RWPE1 (cell line): ENCODE data around the gene CD93.
A peak's percentile ranks its signal among the peaks of the same experiment; 100 is the strongest.

Experiments
- CTCF ChIA-PET: fragments of 350-600 bp; sonication (Branson Sonifier 250); formaldehyde crosslinking; extraction: SDS; loops from one replicate; lab custom pipeline; 2021; lab: Yijun Ruan, JAX
- POLR2A ChIA-PET: fragments of 400-600 bp; formaldehyde crosslinking; extraction: SDS; loops from one replicate; lab custom pipeline; 2020; ENCODE audit warnings: antibody characterized with exemption; ENCODE audit not compliant: low non-redundant PET; lab: Yijun Ruan, JAX
- DNase-seq: peaks from one replicate; pipeline ENCODE4 v3.0.0; 2012; ENCODE audit warnings: low spot score
- H3K27ac ChIP-seq: fragments of 450-650 bp; 2 replicates; pipeline ENCODE4 v1.5.1; 2017
- TF ChIP-seq, protein P1 (sequence below): fragments of 450-650 bp; conservative IDR thresholded peaks from 2 replicates; pipeline ENCODE4 v1.5.1; 2017; ENCODE audit warnings: low read depth, mild to moderate bottlenecking

CD93 gene

DNA sequence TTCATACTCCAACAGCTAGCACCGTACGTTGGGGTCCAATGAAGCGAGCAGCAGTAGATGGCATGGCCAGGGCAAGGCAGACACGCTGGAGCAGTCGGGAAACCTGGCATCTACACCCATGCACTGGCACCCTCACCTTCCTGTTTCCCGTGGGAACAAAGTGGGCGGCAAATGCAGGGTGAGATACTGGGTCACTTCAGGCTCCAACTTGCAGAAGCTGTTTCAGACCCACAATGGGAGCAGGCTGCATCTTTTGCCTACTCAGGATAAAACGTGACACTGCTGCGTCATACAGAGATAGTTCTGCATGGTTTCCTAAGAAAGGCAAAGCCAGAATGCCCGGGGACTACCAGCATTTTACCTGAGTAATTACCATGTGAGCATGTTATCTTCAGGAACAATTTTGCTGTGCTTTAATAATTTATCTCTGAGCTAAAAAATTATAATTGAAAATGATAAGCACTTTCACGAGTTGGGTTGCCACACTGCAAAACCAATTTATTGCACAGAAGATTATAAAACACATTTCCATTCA is 10.9 kb upstream of the CD93 start:
- H3K27ac ChIP-seq: no peak overlapping the region; the same call in 1 of the 2 replicates
- POLR2A ChIA-PET: no interaction called here
- CTCF ChIA-PET: interaction anchor here (1.3 kb wide), 1 partner anchor 138 kb away, joined by 6 read pairs; no protein-coding TSS in a partner anchor
- DNase-seq: peak; percentile 43
- TF ChIP-seq, protein P1, sequence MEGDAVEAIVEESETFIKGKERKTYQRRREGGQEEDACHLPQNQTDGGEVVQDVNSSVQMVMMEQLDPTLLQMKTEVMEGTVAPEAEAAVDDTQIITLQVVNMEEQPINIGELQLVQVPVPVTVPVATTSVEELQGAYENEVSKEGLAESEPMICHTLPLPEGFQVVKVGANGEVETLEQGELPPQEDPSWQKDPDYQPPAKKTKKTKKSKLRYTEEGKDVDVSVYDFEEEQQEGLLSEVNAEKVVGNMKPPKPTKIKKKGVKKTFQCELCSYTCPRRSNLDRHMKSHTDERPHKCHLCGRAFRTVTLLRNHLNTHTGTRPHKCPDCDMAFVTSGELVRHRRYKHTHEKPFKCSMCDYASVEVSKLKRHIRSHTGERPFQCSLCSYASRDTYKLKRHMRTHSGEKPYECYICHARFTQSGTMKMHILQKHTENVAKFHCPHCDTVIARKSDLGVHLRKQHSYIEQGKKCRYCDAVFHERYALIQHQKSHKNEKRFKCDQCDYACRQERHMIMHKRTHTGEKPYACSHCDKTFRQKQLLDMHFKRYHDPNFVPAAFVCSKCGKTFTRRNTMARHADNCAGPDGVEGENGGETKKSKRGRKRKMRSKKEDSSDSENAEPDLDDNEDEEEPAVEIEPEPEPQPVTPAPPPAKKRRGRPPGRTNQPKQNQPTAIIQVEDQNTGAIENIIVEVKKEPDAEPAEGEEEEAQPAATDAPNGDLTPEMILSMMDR: no peak

DNA sequence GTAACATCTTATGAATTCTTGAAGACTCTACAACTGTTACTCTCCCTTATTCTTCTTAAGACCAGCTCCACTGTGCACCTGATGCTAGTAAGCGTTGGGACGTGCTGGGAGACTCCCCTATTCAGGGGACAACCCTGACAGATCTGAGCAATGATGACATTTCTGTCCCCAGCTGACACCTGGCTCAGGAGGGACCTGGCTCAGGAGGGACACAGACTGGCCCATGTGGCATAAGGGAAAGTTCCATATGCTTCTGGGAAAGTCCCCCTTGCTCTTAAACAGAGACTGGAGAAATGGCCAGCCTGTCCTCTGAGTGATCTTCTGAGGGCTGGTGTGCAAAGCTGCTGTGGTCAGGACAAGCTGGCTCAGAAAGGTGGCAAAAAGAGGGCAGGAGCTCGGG is 10.0 kb upstream of the CD93 start:
- POLR2A ChIA-PET: no interaction called here

DNA sequence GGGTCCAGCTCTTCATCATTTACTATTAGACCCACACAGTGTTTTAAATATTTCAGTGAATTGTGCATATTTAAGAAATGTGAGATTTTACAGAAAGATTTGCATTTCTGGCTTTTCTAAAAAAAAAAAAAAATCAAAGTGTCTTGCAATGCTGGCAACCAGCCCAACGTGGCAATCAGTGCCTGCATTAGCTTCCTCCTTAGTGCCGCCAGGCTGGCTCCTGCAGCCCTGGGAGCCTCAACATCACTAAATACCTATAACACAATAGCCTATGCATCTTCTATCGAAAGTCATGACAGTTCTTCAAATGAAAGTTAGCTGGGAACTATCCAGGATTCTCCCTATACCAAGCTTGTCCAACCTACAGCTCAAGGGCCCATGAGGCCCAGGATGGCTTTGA is 9.4 kb upstream of the CD93 start:
- POLR2A ChIA-PET: no interaction called here
- TF ChIP-seq, protein P1: no peak
- CTCF ChIA-PET: interaction anchor here (0.7 kb wide), 1 partner anchor 98 kb away, joined by 3 read pairs; no protein-coding TSS in a partner anchor

More for the DNA sequence above, 10.0 kb upstream of the CD93 start:
- H3K27ac ChIP-seq: no peak overlapping the region
- DNase-seq: no peak
- TF ChIP-seq, protein P1: no peak
- CTCF ChIA-PET: interaction anchor here (0.6 to 1.3 kb wide), 2 partner anchors 139 to 244 kb away, joined by 3 to 6 read pairs; no protein-coding TSS in a partner anchor

DNA sequence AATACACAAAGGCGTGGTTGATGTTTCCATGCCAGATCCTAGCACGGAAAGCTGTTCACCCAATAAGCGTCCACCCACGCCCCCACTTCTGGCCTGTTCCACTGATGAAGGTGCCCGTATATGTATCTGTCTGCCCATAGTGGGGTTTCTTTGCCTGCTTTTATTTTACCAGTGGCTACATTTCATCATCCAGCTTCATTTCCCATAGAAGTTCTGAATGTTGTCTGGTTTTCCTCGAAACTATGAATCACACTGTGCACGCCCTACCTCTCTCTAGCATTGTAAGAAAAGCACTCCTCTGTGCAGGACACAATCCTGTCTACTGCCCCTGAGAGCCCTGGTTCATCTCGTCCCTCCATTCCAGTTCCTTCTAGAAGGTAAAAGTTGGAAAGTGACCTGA is 8.8 kb upstream of the CD93 start:
- CTCF ChIA-PET: interaction anchor here (0.7 to 0.9 kb wide), 2 partner anchors 33 to 99 kb away, joined by 3 to 4 read pairs; no protein-coding TSS in a partner anchor

More for the DNA sequence above, 9.4 kb upstream of the CD93 start:
- DNase-seq: no peak
- peak overlapping the region; percentile 20; the same call in 1 of the 2 replicates for H3K27ac ChIP-seq

DNA sequence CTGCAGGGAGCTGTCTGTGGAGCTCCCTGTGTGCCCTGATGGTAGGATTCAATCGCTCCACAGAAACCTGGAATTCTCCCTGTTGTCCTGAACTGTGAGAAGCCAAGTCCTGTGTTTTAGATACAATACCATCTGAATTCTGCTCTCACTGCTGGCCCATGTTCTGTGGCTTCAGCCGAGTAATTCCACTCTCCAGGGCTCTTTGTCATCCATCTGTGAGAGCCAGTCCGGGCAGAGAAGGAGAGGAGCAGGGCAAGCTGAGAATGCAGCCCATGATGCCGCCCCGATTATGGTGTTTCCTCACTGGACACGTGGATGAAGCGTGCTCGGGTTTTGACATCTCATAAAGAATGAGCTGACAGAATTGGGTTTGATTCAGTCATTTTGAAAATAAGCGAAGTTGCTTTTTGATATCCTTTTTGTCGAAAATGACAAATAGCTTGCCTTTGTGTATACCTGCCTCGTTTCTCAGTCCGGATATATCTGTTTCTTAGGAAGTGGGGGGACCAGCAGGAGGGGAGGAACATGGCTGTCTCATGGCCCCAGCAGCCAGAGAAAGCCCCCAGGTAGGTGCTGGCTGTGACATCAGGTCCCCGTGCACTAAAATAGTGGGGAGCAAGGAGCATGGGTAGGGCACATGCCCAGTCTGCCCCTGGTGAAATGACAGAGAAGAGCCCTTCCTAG is 8.2 kb upstream of the CD93 start:
- ChIA-PET POLR2A (interaction anchor here (0.6 kb wide), 1 partner anchor 327 kb away, joined by 3 read pairs; the partner anchor contains the start of gene NAPB), CTCF (interaction anchor here (0.6 to 0.9 kb wide), 2 partner anchors 10 to 32 kb away, joined by 3 to 4 read pairs; no protein-coding TSS in a partner anchor)
- peak overlapping the region; percentile 20; the same call in 1 of the 2 replicates for H3K27ac ChIP-seq

More for the DNA sequence above, 8.8 kb upstream of the CD93 start:
- DNase-seq: peak; percentile 67
- TF ChIP-seq, protein P1: no peak
- H3K27ac ChIP-seq: peak overlapping the region; percentile 20; the same call in 1 of the 2 replicates
- POLR2A ChIA-PET: interaction anchor here (0.6 kb wide), 1 partner anchor 327 kb away, joined by 3 read pairs; the partner anchor contains the start of gene NAPB

DNA sequence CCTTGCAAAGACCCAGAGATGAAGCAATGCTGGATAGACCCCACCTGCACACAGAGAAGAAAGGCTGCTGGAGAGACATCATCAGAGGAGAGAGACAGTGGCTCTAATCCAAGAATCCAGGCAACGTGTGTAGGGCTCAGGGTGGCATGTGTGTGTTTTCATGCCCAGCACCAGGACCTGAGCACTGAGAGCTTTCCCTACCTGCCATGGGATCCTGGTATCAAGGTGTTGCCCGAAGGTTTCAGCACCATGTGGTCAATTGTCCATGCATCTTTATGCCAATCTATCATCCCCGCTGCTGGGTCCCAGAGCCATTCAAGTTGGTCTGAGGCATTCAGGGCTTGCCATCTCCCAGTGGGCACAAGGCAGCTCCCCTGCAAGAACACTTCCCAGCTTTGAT is 7.5 kb upstream of the CD93 start:
- ChIA-PET POLR2A (no interaction called here), CTCF (interaction anchor here (0.6 kb wide), 1 partner anchor 9 kb away, joined by 3 read pairs; no protein-coding TSS in a partner anchor)
- no peak overlapping the region for H3K27ac ChIP-seq
- TF ChIP-seq, protein P1: no peak
- no peak for DNase-seq

More for the DNA sequence above, 8.2 kb upstream of the CD93 start:
- no peak for DNase-seq
- TF ChIP-seq, protein P1: no peak
